RPMI7951 (cell line): ENCODE results near the gene SPACA7. TPM values are rescaled to one million over a fixed set of nuclear protein-coding genes. Genes with fewer than 3 reads are reported as not detected.
A peak's percentile ranks its signal among the peaks of the same experiment; 100 is the strongest.

Experiments used
- DNase-seq: peaks from one replicate; pipeline ENCODE4 v3.0.0-alpha.2; 2012; ENCODE audit warnings: low read depth
- total RNA-seq: library from RNA; depleted of rRNA; stranded (reverse); fragments of >200 nt; shearing (Covaris generic); gene quantifications from 2 replicates; pipeline ENCODE4 v1.2.3, GENCODE V29; 2014; rRNA removed

SPACA7 gene
- total RNA-seq, 1 experiment from 2014 or later = not detected

- DNase-seq = no peak
Observed at GRCh38 chr13:112465251-112466131, 89.3 kb downstream of the SPACA7 start.

GRCh38 chr13:112466132-112467058 is 90.2 kb downstream of the SPACA7 start:
- DNase-seq = no peak

DNA sequence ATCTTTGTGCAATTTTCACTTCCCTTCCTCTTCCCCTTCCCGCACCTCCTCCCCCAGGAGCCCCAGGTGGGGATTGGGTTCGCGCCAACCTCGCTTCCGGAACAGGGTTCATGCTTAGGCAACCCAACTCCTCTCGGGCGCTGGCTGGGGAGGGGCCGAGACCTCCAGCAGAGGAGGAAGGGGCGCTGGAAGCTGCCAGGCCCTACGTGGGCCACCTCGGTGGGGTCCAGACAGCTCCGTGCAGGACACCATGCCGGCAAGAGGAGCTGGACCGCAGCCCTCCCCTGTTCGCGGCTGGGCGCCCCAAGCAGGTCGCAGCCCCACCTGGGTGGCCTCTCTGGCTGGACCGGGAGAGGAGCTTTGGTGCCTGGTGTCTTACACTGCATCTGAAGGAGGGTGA is 91.1 kb downstream of the SPACA7 start:
- no peak for DNase-seq

DNA sequence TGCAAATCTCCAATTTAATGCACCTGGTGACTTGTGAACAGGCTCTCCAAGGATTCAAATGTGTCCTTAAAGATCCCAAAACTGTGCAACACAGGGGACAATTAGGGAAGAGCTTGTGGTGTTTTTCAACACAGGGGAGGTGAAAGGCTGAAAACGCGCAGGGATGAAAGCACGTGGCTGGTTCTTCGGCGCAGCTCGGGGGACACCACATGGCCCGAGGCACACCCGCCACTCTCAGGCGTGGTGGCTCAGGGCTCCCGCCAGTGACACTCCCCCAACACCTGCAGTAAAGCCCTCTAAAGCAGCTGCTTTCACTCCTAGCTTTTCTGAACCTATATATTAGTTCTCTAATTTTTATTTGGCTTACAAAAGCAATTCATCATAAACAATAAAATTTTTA is 91.9 kb downstream of the SPACA7 start:
- DNase-seq = no peak

DNA sequence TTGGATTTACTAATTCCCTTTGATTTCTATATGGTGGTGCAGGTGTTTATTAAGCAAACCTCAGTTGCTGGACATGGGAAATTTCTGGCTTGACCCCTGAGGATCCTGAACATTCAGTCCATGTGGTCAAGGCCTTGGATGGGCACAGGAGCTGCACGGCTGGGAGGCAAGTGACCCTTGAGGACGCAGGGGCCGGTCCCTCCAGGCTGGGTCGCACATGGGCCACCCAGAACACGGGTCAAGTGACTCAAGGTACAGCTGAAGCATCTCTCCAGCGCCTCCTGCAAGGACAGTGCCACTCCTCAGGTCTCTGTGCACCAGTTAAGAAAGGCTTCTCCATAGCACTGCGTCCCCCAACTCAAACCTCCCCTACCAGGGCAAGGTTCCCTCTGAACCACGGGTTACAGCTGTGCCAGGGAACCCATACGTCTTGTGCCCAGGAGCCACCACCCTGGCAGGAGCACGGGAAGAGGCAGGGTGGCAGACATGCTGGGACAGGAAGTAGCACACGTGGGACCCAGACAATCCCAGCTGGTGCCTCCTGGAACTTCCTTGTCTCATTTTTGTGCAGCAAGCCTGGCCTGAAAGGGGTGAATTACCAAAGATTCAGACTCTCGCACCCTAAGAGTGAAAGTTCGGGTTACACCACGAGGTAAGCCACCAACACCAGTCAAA is 93.1 kb downstream of the SPACA7 start:
- DNase-seq = no peak

DNA sequence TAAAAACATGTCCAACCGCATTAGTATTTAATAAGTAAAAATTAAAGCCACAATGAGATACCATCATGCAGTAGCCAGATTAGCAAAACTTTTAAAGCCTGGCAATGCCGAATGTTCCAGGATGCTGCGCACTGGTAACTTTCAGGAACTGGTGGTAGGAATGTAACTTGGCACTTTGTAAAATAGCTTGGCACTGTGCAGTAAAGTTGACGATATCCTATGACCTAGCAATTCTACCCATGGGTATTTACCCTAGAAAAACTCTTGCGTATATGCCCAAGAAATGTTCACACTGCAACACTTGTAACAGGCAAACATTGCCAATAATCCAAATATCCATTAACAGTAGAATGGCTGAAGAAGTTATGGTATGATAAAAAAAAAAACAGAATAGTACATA is 97.7 kb downstream of the SPACA7 start:
- no peak for DNase-seq

DNA sequence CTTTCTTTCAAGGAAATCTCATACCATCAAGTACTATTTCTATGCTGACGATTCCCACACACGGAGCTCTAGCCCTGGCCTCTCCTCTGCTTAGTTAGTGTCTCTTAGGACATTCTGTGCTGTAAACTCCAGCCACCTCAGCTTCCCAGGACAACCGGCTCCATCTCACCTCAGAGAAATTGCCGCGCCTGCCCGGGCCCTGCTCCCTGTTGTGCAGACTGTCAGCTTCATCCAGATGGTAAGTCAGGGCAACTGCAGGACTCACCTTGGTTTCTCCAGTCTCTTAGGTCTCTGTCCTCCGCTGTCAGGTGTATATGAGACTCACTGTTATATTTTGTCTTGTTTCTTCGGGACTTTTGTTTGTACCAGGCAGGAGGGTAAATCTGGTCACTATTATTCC is 98.7 kb downstream of the SPACA7 start:
- no peak for DNase-seq

DNA sequence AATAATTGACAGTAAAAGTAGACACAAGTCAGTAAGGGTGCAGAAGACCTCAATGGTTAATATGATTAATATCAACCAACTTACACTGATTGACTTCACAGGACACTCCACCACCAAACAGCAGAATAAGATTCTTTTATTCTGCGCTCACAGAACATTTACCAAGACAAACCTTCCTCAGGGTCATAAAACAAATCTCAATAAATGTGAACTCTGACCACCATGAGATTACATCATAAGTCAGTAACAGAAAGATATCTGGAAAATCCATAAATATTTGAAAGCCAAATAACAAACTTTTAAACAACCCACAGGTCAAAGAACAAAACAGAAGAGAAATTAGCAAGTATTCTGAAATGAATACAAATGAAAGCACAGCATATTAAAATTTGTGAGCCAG is 99.7 kb downstream of the SPACA7 start:
- no peak for DNase-seq

- no peak for DNase-seq
Observed at GRCh38 chr13:112477070-112477619, 101.0 kb downstream of the SPACA7 start.

DNA sequence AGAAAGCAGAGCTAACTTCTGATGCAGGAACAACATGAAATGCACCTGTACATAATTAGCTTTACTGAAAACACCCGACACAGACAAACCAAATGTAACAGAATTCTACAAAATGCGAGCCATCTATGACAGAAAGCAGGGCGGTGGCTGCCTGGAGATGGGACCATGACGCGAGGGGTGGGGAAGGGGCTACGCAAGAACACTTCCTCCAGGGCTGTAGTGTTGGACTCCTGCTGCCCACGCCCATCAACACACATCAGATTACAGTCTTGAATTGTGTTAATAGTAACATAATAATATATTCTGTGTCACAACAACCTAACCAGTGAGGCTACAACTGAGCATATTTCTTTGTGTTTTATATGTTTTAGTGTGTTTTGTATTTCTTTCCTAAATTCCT is 103.2 kb downstream of the SPACA7 start:
- no peak for DNase-seq

- peak; percentile 17 for DNase-seq
Observed at GRCh38 chr13:112481458-112481857, 105.3 kb downstream of the SPACA7 start.

GRCh38 chr13:112483299-112483698 is 107.1 kb downstream of the SPACA7 start:
- no peak for DNase-seq

Other genes with a start within 250 kb of the SPACA7 start
- gene TUBGCP3, start 211.8 kb downstream of the SPACA7 start, total RNA-seq = 14.0 and 17.3 TPM in 2 replicates